Fibroblast of the aortic adventitia (primary cell): ENCODE measurements around the gene GPC4. TPM values are rescaled to one million over a fixed set of nuclear protein-coding genes. Genes with fewer than 3 reads are reported as not detected.

Experiments used
- DNase-seq: peaks from one replicate; pipeline ENCODE4 v3.0.0-alpha.2; 2010; ENCODE audit warnings: low read depth
- H3K4me3 ChIP-seq: 2 replicates; pipeline ENCODE4 v1.5.1; 2011; ENCODE audit warnings: low read depth, mild to moderate bottlenecking, control low read depth, low read length, moderate library complexity
- total RNA-seq: library from RNA; depleted of rRNA; stranded (reverse); fragments of >200 nt; gene quantifications from 2 replicates; pipeline ENCODE4 v1.2.3, GENCODE V29; 2012; ENCODE audit warnings: low replicate concordance
- TF ChIP-seq, protein P1 (sequence below): IDR thresholded peaks from 2 replicates; pipeline ENCODE4 v1.5.1; 2011; ENCODE audit warnings: mild to moderate bottlenecking, low read length, control low read depth, inconsistent platforms; ENCODE audit not compliant: insufficient read depth

Gene GPC4
- total RNA-seq, 1 donor: 0.54 TPM

DNA sequence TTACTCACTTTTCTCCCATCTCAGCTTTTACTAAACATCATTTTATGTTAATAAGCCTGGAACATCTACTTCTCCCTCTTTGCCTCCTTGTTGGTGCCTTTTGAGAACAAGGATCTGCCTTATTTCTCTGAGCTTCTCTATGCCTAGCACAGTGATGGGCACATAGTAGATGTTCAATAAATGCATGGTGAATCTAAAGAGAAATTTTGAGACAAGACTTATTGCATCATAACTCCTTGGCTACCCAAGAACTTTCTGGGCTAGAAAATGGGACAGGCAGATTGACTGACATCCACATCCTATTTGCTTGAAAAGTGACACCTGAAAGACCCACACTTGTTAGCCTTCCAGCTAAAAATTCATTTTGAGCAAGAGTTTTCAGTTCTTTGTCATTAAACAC, 109.9 kb downstream of the GPC4 start:
- no peak for DNase-seq
- TF ChIP-seq, protein P1, sequence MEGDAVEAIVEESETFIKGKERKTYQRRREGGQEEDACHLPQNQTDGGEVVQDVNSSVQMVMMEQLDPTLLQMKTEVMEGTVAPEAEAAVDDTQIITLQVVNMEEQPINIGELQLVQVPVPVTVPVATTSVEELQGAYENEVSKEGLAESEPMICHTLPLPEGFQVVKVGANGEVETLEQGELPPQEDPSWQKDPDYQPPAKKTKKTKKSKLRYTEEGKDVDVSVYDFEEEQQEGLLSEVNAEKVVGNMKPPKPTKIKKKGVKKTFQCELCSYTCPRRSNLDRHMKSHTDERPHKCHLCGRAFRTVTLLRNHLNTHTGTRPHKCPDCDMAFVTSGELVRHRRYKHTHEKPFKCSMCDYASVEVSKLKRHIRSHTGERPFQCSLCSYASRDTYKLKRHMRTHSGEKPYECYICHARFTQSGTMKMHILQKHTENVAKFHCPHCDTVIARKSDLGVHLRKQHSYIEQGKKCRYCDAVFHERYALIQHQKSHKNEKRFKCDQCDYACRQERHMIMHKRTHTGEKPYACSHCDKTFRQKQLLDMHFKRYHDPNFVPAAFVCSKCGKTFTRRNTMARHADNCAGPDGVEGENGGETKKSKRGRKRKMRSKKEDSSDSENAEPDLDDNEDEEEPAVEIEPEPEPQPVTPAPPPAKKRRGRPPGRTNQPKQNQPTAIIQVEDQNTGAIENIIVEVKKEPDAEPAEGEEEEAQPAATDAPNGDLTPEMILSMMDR: no peak

DNA sequence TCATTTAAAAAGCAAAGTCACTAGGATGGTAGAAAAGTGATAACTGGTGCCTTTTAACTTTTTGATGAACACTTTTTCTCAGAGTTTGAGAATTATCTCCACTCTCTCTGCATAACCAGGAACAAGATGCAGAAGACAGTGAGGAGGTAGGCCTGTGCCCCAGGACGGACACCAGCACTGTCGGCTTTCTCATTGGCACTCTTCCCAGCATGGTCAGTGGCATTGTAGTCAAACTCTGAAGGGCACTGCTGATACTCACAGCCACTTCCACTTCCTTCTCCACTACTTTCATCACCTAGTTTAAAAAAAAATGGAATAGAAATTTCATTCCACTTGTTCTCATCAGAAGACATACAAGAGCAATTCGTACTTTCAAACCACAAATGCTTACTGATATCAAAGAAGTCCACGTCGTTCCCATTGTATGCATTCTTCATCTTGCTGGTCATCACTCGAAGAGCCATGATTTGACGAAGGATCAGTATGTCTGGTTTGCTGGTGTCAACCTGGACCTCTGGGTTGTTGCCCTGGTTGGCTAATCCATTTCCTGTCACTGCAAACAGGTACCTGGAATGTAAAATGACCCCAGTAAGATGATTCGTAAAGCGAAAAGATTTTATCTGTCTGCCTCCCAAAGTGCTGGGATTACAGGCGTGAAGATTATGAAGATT, 112.4 kb downstream of the GPC4 start:
- TF ChIP-seq, protein P1: no peak
- no peak for DNase-seq

More for the DNA sequence above, 109.9 kb downstream of the GPC4 start:
- H3K4me3 ChIP-seq: no peak overlapping the region

DNA sequence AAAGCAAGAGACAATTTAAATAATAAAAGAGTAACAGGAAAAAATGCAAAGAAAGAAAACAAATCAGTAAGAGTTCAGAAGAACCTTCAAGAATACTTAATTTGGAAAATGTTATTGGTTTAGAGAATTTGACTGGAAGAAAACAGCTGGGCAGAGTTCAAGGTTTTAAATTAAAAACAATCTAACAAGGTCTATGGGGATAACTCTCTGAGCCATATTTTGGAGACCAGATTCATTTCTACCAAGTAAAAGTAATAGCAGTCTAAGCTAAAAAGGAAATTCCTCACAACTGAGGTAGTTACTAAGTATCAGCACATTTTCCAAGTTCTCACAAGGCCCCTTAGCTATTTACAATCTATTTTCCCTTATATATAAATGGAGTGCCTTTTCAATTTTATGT, 114.7 kb downstream of the GPC4 start:
- no peak for DNase-seq
- TF ChIP-seq, protein P1: no peak
- no peak overlapping the region for H3K4me3 ChIP-seq

More for the DNA sequence above, 112.4 kb downstream of the GPC4 start:
- H3K4me3 ChIP-seq: no peak overlapping the region

DNA sequence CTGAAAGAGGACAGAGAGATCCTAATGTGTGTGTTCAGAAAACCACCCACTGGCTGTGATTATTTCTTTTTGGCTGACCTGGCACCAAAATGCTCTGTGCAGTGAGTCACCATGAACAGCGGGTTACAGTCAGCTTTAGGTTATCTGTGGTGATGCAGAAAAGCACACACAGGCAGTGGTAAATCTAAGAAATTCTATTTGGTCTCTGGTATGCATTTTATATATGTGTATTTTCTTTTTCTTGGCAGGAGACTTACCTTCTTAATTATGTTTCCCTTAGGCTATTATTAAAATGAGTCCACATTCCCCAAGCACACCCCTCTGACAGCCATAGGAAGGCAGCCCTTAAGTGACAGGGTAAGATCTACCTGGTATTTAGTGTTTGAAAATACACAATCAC, 118.0 kb downstream of the GPC4 start:
- TF ChIP-seq, protein P1: no peak
- DNase-seq: peak; percentile 69
- H3K4me3 ChIP-seq: no peak overlapping the region

DNA sequence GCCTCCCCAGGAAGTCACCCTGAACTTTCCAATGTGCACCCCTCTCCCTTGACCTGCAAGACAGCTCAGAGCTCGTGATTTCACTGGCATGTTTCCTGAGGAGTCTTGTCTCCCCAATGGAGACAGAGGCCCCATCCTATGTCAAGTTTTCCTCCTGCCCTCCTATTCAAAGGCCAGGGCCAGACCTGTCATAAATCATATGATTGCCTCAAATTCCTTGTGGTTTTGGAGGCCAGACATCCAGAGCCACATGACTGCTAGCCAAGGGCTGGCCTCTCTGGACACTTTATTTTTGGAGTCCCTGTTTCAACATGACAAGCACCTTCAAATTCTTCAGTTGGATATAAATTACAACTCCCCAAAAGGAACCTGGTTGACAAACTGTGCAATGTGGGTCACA, 121.2 kb downstream of the GPC4 start:
- TF ChIP-seq, protein P1: no peak
- no peak overlapping the region for H3K4me3 ChIP-seq
- peak; percentile 46 for DNase-seq

DNA sequence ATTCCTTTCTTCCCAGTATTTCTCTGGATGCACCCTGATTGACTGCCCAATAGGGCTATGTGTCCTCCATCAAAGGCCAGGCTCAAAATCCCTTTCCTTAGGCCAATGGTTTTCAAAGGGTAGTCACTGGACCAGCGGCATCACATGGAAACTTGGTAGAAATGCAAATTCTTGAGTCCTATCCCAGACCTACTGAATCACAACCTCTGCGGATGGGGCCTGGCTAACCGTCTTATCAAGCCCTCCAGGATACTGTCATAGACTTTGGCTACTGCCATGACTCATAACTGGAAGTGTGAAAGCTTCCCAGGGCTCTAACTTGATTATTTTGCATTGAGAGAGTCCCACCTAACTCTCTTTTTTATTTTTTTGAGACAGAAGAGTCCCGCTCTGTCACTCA, 125.2 kb downstream of the GPC4 start:
- DNase-seq: peak; percentile 62
- TF ChIP-seq, protein P1: no peak
- H3K4me3 ChIP-seq: no peak overlapping the region

DNA sequence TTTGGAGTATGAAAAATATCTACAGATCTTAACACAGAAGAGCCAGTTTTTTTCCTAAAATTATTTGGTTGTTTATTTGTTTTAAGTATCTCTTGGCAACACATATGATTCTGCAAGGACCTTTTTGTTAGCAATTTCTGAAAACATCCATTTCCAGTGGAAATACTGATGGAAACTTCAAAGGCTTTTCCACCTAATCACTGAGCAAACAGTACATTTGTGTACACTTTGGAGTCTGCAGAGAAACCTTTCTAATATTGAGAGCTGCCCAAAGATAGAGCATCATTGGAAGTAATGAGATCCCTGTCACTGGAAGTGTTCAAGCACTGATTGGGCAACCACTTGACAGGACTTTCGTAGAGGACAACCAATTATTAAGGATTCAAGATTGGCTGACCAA, 127.4 kb downstream of the GPC4 start:
- TF ChIP-seq, protein P1: no peak
- DNase-seq: no peak
- H3K4me3 ChIP-seq: no peak overlapping the region
